GM12801 (cell line): ENCODE data around the gene HOXB7.

Experiments
- TF ChIP-seq, protein P1 (sequence below): IDR thresholded peaks from one replicate; pipeline ENCODE4 v1.5.1; 2011; ENCODE audit warnings: control low read depth; ENCODE audit not compliant: insufficient read length; ENCODE audit errors: extremely low read depth

The HOXB7 gene

DNA sequence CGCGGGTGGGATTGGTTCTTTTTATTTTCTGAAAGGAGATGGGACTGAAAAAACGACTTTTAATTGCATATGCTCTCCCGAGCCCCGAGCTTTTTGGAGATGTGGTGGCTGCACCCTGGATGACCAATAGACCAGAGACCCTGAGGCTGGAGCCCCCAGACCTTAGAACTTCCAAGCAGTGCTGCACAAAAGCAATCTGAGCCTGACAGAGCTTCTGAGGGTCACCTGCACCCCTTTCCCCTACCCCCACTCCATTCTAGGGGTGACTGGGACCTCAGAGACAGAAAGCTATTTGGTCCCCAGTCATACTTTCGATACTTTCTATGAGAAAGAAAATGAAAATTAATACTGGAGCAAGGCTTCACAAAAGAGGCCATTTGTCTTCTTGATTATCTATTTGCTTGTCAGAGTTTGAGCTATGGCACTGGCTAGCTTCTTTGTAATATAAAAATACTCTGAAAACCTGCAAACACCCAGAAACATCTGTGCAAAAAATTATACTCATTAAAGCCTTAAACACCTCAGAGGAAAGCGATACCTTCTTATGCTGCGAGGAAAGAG, 36.2 kb downstream of the HOXB7 start:
- TF ChIP-seq, protein P1, sequence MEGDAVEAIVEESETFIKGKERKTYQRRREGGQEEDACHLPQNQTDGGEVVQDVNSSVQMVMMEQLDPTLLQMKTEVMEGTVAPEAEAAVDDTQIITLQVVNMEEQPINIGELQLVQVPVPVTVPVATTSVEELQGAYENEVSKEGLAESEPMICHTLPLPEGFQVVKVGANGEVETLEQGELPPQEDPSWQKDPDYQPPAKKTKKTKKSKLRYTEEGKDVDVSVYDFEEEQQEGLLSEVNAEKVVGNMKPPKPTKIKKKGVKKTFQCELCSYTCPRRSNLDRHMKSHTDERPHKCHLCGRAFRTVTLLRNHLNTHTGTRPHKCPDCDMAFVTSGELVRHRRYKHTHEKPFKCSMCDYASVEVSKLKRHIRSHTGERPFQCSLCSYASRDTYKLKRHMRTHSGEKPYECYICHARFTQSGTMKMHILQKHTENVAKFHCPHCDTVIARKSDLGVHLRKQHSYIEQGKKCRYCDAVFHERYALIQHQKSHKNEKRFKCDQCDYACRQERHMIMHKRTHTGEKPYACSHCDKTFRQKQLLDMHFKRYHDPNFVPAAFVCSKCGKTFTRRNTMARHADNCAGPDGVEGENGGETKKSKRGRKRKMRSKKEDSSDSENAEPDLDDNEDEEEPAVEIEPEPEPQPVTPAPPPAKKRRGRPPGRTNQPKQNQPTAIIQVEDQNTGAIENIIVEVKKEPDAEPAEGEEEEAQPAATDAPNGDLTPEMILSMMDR, result no peak

- TF ChIP-seq, protein P1, result no peak
These were observed 38.9 kb downstream of the HOXB7 start for GRCh38 chr17:48571826-48572417.

GRCh38 chr17:48571024-48571818, 39.6 kb downstream of the HOXB7 start:
- TF ChIP-seq, protein P1, result no peak

DNA sequence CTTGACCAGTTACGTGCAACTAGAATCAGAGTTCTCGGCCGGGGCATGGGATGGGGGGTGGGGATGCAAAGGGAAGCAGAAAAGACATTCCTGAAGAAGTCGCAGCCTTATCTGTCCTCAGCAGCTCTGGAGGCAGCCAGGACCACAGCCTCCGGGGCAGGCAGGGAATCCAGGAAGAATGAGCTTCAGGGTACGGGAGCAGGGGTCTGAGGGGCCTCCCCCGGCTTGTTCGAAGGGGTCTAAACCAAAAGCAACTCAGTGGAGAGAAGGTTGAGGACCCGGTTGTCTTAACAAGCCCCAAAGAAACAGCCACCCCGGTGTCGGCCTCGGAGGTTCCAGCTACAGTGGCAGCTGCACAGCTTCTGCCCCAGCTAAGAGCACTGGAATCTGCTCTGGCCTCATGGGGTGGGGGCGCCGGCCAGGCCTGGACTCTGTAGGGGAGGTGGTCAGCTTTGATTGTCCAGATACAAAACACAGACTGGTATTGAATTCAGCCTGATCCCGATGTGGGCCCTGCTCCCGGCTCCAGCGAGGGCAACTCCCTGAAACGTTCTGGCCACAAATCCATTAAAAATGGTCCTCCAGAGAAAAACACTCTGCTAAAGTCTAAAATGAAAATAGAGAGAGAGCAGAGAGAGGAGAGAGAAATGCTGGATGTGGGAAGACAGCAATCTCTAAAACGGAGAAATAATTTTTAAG, 40.3 kb downstream of the HOXB7 start:
- TF ChIP-seq, protein P1, result no peak

DNA sequence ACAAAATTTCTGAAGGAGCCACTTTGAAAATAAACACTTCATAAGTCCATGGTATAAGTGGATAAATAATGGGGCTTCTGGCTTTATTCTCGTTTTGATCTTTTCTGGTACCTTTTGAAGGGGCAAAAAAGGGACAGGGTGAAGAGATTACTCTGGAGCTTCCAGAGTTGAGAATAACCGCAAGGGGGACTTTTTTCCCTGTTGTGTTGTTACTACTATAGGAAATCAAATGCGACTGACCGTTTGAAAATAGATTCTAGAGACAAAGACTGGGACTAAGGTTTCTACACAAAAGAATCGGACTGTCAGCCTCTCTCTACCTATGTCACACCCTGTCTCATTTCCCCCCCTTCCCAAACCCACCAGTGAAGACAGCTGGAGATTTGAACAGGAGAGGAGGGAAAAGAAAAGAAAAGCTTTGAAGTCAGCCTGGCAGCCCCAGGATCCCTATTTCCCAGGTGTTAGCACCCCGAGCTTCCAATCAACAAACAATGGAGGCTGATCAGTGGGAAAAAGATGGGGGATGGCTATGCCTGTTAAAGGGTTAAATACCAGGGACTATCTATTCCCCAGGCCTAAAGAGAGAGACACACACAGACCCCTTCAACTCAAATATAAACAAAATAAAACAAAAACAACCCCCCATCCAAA, 41.0 kb downstream of the HOXB7 start:
- TF ChIP-seq, protein P1, result no peak

GRCh38 chr17:48569240-48569582, 41.6 kb downstream of the HOXB7 start:
- TF ChIP-seq, protein P1, result no peak

DNA sequence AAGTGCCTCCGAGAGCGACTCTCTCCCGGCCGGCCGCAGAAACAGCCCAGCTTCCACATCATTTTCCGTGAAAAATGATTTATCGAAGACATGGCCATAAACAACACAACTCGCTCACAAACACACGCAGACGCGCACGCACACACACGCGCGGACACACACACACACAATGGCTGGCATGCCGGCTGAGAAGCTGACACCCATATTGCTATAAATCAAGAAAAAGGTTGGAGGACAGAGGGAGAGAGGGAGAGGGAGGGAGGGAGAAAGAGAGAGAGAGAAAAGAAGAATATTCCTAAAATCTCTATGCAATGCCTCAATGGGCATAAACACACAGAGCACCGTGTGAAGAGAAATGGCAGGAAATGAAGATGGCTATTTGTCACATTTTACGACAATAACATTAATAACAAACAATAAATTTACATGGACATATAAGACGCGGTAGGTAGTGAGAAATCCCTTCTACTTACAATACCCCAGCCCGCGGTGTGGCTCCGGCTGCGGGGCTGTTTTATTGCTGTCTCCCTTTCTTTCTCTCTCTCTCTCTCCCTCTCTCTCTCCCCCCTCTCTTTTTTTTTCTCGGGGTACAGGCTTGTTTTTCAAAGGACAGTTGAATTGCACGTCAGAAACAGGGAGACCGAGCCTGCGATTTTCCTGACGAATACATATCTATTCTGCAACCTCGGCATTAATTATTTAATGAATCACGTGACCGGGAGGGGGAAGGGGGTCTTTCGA, 42.1 kb downstream of the HOXB7 start:
- TF ChIP-seq, protein P1, result no peak
